ENCODE data around the gene SERINC3. TPM values are rescaled to one million over a fixed set of nuclear protein-coding genes. Genes with fewer than 3 reads are reported as not detected.
"Not testable (repeated sequence)": the region's sequence is repeated elsewhere in the genome, so short reads cannot be mapped to it uniquely, and the experiment has no call there.

Gene SERINC3
- total RNA-seq, result 79.7 and 97.2 TPM in 2 replicates

DNA sequence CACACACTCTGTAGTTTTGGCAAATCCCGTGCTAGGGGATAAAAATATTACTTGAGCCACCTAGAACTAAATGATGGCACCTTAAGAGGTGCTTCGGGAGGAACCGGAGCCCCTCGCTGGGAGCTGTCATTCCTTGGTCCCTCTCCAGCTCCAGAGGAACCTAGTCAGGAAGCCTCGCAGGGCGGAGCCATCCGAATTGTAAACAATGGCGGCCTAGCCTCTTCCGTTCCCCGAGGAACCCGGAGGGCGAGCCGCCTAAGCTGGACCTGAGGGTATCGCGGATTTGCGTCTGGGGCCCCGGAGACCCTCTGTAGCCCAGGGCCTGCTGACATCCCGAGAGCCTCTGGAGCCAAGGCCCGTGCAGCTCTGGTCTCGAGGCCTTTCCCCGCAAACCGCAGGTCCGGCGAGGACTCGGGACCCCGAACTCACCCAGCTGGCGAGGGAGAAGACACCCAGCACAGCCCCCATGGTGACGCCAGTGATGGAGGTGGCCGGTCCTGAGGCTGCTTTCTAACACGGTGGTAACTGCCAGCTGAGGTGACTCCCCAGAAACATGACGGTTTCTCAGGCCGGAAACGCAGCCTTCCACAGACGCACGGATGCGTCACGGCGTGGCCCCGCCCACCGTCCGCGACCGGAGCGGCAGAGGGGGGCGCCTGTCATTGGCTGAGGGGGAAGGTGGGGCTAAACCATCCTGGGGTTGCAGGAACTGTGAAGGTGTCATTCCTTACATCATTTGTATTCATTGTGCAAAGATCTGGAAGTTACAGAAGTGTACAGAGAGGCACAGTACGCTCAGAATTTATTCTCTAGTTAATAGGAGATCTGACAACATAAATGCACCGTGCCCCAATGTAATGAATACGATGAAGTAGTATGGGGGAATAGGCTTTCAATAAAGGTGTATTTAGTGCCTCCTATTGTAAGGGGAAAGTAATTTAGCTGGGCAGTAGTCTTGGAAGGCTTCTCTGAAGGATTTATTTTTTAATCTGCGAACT lies at the start of gene SERINC3:
TSS of gene SERINC3 (minus strand) at position 587 of the 998 bp plus-strand sequence. CDS start at position 468, 119 bp downstream.
- DNase-seq (ENCODE audit: low read depth, low spot score), result peak; percentile 84

DNA sequence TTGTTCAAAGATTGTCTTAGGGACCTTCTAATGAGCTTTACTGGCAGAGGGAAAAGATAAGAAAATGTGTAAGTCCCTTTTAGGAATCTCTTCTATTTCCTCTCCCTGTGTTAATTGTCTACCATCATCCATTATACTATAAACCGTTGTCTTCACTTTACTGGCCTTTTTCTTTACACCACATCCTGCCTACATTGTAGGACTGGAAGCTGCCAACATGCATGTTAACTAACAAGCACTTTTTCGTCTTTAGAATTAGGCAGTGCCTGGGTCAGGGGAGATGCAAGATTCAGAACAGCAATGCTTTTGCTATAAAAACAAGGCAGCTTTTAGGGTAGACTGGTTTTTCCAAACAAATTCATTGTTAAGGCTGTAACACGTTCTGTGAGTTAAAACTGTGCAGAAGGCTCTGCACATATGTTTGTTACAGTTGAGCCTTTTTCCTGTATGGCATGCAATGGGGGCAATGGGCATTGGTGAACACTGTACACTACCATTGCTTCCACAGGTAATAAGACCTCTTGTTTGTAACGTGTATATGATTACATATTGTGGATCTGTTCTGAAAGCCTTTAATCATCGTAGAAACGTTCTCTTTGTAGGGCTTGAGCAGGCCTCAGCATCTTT lies 49.6 kb upstream of the SERINC3 start:
- no peak for DNase-seq (ENCODE audit: low read depth, low spot score)

DNA sequence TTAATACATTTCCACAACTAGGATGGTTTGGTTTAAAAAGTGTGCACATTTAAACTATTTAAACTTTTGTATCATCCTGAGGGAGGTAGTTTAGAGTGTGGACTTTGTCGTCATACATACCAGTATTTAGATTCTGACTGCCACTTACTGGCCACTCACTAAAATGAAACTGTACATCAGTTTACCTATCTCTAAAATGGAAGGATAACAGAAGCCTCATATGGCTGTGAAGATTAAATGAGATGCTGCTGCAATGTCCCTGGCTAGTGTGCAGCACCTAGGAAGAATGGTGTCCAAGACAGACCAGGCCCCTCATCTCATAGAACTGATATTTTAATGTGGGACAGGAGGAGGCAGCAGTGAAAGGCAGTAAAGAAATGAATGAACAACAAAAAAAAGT lies 48.5 kb upstream of the SERINC3 start:
- DNase-seq (ENCODE audit: low read depth, low spot score), result no peak

DNA sequence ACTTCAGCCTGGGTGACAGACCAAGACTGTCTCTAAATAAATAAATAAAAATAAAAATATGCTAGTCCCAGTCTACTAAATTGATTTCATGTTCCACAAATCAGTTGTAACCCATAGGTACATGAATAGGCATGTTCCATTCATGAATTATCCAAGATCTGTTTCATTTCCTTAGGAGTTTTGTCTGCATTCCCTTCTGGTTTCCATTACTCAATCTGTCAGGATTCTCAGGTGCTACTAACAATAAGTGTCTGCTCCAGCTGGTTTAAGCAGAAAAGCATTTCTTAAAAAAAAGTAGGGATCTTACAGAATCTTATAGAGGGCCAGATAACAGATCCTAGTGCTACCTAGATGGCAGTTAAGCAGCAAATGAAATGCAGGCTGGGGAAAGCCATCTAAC lies 44.9 kb upstream of the SERINC3 start:
- DNase-seq (ENCODE audit: low read depth, low spot score), result no peak

DNA sequence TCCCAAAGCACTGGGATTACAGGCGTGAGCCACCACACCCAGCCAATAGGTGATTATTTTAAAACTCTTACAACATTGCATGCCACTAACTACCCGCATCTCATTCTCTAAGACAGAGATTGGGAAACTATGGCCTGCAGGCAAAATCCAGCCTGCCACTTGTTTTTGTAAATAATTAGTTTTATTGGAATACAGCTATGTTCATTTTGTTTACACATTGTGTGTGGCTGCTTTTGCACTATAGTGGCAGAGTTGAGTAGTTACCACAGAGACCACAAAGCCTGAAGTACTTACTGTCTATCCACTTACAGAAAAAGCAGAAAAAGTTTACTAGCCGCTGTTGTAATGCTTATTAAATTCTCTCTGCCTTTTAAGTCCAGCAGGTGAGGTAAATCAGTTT lies 44.1 kb upstream of the SERINC3 start:
- DNase-seq (ENCODE audit: low read depth, low spot score), result no peak

DNA sequence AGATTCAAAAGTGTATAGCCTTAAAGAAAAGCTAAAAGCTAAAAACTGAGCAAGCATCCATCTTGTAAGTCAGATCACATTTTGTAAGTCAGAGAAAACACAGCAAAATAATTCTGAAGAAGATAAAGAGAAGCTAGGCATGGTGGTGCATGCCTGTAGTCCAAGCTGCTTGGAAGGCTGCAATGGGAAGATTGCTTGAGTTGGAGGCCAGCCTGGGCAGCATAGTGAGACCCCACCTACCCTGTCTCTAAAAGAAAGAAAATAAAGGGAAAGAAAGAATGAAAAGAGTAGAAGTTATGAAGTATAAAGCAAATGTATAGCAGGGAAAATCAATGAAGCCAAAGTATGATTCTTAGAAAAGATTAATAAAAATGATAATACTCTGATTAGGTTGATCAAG lies 40.0 kb upstream of the SERINC3 start:
- no peak for DNase-seq (ENCODE audit: low read depth, low spot score)

DNA sequence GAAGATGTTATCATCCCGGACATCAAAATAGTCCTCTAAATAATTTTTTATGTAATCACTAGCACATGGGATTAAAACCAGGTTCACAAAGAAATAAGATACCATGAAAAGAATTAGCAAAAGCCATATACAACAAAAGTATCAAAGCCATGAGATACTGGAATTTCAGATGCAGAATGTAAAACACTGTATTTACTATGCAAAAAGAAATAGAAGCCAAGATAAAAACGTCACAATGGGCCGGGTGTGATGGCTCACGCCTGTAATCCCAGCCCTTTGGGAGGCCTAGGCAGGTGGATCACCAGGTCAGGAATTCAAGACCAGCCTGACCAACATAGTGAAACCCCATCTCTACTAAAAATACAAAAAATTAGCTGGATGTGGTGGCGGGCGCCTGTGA lies 38.9 kb upstream of the SERINC3 start:
- DNase-seq (ENCODE audit: low read depth, low spot score), result not testable (repeated sequence)

DNA sequence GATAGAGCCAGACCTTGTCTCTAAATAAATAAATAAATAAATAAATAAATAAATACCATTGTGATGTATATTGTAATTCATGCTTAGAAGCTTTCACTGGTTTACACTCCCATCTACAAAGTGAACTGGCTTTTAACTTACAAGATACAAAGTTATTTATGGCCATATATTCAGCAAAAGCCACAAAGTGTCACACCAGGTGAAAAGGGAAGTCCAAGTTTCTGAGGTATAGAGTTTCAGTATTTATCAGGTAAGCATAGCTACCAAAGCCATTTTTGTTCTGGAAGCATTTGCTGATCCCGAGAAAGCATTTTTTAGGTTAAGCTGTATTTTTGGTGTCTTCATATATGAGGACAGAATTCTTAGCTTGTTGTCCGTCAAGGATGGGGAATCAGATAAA lies 38.4 kb upstream of the SERINC3 start:
- no peak for DNase-seq (ENCODE audit: low read depth, low spot score)

DNA sequence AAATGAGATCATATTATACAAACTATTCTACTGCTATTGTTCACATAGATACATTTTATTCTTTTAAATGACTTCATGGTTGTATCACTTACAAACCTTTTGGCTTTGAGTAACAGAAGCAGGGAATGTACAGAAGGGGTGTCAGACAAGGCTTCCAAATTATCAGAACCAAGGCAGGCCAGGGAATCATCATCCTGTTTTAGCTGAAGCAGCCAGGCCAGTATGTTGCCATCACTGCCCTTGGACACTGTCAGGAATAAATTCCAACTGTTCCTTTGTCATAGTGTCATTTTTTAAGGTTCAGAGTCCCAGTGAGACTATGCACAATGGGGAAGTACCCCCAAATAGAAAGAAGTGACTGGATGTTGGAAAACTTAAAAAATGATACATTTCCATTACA lies 37.4 kb upstream of the SERINC3 start:
- no peak for DNase-seq (ENCODE audit: low read depth, low spot score)

DNA sequence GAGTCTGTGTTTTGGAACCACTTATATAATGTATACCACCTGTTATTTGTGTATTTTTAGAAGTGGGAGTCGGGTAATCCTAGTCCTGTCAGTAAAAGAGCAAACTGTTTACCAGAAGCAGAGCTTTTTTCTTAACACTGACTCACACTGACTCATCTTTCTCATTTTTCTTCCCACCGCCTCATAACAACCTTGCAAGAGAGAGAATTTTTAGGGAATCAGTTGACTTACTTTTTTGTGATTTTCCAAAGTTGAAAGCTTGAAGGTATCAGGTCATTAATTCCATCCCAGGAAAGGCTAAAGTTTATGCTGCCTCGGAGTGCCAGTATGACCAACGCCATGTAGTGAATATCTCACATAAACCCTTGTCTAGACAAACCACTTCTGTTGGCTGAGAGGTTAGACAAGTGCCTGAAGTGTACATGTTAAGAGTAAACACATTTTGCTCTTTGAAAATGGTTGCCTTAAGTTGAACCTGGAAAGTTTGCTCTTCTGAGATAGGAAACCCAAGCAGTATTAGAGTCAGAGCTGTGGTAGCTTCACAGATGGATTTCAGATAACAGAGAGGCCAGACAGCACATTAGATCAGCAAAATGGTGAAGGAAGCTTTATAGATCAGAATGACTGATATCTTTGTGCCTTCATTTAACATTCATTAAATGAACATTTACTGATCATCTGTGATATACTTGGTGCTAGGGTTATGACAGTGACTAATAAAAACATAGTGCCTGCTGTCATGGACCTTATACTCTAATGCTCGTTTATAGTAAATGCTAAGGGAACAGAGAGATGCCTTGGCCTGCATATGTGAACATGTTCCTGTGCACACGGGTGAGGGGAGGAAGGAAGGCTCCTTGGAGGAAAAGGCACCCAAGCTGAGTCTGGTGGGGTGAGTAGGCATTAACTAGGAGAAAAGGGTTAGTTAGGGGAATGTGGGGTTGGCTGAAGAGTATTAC lies 31.4 kb upstream of the SERINC3 start:
- DNase-seq (ENCODE audit: low read depth, low spot score), result no peak

DNA sequence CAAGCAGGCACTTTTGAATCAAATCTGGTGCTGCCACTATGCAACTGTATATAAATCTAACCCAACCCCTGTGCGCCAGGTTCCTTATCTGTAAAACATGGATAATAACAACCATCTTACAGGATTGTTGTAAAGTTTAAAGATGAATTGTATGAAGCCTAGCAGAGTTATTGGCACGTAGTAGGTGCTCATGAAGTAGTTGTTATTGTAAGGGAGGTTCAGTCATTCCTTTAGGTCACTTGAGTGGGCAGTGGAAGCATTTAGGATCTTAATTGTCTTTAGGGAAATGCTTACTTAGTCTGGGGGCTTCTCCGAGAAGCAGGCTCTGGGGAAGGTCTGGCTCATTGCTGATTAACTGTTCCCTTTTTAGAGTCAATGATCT lies 30.7 kb upstream of the SERINC3 start:
- DNase-seq (ENCODE audit: low read depth, low spot score), result no peak

DNA sequence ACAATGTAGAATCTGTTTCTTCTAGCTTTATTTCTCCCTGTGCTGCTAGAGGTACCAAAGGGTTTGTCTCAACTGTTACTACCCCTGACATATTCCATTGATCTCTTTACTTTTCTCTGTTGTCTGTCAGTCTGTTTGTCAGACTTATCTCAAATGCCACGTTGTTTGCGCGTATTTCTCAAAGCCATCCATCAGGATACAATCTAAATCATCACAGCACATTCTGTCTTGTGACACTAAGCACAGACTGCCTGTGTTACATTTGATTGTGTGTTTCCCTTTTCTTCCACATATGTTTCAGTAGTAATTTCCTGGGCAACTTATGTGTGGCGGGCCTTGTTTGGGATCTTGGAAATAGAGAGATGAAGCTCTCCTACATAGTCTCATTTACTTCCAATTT lies 30.2 kb upstream of the SERINC3 start:
- no peak for DNase-seq (ENCODE audit: low read depth, low spot score)

DNA sequence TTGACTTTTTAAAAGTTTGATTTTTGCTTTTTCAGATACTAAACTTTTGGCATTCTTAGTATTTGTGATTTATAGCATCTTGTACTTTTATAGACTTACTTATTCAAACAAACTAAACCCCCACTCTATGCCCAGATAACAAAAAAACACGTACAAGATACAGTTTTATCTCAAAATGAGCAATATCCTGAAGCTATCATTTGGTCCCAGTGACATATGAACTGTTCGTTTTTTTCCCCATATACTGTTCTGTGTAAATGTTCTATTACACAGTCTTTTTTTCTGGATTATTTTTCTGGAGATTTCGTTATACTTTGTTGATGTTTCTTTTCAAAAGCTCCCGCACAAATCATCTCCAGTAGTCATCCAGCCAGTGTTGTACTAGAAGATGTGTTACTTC lies 27.3 kb upstream of the SERINC3 start:
- DNase-seq (ENCODE audit: low read depth, low spot score), result no peak

DNA sequence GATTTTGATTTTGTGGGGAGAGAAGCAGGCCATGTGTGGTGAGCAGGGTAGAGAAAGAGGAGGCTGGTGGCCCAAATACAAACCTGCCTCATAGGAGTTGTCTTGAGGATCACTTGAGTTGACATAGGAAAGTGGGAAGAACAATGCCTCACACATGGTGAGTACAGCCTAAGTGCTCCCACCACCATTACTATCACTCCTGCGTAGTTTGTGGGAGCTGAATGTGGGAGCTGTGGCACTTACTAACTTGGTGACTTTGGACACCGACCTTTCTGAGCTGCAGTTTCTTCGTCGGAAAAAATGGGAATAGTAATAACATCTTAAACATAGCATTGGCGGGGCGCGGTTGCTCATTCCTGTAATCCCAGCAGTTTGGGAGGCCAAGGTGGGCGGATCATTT lies 25.5 kb upstream of the SERINC3 start:
- DNase-seq (ENCODE audit: low read depth, low spot score), result no peak

DNA sequence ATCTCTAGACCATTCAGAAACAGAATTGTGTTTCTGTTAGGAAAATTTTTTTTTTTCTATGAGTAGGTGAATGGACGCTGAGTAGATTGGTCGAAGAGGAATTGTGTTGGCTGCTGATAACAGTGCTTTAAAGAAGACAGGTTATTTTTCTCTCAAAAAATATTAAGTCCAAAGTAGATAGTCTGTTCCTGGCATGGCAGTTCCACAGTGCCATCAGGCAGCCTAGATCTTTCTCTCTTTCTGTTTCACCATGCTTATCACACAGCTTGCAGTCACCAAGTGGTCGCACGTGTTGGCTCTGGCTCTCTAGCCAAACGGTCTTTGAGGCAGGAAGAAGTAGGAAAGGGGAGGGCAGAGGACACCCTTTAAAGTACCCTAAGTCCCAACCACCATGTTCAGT lies 22.4 kb upstream of the SERINC3 start:
- DNase-seq (ENCODE audit: low read depth, low spot score), result no peak

DNA sequence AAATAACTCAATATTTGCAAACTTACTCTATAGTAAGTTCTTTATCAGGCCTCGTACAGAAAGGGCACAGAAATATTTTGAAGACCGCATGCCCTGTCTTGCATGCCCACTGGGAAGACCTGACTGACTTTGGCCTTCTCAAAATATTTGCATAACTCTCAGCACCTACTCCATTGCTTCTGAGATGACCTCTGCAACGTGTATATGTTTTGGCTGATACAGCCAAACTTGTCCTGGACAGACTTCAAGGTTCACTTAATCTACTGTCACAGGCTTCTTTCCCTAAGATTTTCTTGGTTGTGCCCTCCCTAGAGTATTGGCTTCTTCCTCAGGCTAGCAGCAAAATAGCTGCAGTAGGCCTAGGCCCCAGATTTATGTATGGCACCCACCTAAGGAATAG lies 21.5 kb upstream of the SERINC3 start:
- DNase-seq (ENCODE audit: low read depth, low spot score), result no peak

DNA sequence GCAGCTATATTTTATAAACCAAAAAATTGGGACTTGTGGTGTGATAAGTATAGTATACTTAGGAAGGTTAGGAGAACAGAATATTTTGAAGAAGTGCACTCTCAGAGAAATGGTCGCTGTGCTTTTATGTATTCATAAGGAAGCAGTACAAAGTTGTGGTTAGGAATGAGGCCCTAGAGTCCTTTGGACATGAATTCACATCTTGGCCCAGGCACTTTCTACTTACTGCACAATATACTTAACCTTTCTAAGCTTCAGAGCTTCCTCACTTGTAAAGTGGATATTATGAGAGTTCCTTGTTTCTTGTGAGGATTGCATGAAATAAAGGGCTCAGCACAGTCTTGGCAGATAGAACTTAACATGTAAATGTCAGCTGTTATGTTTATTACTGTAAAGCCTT lies 21.0 kb upstream of the SERINC3 start:
- DNase-seq (ENCODE audit: low read depth, low spot score), result no peak

DNA sequence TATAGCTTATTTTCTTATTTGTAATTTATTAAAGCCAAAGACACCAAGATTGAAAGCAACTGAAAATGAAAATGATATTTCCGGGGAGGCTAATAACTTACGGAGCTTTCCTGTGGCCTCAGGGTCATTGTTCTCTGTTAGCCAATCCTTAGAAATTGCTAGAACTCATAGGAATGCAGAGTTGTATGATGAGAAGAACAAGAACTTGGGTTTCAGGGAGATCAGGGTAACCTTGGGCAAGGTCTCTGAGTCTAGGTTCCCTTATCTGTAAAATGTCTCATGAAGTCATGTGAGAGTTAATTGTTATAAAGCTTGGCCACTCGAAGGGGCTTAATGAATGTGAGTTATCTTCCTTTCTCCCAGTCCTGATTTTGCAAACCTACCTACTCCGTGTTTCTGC lies 20.1 kb upstream of the SERINC3 start:
- DNase-seq (ENCODE audit: low read depth, low spot score), result no peak

DNA sequence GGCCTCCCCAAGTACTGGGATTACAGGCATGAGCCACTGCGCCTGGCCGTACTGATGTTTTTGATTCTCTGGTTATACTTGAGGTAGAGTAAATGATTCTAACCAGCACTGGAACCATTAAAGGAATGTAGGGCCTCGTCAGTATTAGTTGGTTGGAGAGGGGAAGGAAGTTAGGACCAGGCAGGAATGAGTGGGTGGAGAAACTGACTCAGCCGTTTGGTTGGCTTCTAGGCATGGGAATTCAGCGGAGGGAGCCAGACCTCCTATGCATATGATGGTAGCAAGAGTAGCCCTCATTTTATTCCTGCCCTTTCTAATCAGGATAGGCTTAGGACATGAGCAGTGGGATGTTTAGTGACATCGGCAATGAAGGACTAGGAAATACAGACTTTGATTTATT lies 19.0 kb upstream of the SERINC3 start:
- DNase-seq (ENCODE audit: low read depth, low spot score), result no peak

DNA sequence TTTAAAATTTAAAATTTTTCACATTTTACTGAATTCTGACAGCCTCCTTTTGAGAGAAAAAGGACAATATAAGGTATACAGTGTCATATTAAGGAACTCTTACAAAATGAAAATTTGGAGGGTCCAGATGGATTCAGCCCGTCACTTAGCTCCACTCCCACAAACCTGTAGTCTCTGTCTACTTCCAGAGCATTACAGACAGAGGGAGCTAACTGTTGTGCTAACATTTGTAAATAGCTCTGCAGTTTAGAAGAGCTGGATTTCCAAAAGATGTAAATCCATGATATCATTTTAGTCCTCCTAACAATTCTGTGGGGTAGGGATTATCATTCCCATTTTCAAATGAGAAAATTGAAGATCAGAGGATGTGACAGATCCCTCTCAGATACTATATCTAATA lies 16.1 kb upstream of the SERINC3 start:
- no peak for DNase-seq (ENCODE audit: low read depth, low spot score)

DNA sequence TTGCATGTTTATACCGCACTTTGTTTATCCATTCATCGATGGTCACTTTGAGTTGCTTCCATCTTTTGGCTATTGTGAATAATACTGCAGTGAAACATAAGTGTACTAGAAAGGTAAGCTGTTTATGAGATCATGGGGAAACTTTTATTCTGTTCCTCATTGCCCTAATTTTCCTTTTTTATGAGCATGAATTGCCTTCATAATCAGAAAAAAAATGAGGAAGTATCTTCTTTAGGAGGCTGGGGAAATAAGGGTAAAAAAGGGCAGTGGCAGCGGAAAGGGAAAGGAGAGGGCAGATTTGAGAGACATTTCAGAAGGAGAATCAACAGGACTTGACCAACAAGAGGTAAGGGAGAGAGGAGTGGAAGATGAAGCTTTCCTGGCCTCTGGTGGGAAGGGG lies 14.3 kb upstream of the SERINC3 start:
- no peak for DNase-seq (ENCODE audit: low read depth, low spot score)

DNA sequence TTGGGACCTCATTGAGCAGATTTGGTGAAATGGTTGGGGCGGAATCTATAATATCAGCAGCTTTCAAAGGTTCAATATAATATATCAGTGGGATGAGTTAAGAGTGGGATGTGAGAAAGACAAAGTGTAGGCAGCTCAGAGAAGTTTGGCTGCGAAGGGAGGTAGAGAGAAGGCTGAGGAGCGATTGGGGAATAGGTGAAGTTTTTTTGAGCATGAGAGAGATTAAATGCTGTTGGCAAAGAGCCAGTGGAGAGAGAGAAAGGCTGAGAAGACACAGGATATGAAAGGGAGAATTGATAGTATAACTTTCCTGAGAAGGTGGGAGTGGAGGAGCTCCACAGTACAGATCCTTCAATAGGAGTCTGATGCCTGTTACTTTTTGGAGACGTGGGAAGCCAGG lies 12.1 kb upstream of the SERINC3 start:
- no peak for DNase-seq (ENCODE audit: low read depth, low spot score)

Measured in pulmonary artery endothelial cell (primary cell).